ENCODE results near the gene PTPRS.

DNA sequence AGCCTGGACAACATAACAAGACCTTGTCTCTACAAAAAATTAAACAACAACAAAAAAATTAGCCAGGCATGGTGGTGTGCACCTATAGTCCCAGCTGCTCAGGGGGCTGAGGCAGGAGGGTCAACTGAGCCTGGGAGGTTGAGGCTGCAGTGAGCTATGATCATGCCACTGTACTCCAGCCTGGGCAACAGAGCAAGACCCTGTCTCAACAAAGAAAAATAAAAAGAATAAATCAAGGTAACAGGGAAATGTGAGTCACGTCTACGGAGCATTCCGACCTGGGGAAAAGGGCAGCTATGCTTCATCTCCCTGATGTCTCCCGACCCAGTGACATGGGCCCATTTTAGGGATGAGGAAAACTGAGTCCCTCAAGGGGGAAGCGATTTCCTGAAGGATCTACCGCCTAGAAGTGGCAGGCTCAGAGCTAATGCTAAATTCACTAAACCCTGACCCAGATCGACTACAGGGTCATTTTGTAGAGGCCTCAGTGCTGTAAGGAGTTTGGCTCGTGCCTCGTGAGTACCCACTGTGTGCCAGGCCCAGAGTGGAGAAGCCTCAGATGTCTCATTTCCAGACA lies 19.5 kb downstream of the PTPRS start:
- TF ChIP-seq, protein P1, sequence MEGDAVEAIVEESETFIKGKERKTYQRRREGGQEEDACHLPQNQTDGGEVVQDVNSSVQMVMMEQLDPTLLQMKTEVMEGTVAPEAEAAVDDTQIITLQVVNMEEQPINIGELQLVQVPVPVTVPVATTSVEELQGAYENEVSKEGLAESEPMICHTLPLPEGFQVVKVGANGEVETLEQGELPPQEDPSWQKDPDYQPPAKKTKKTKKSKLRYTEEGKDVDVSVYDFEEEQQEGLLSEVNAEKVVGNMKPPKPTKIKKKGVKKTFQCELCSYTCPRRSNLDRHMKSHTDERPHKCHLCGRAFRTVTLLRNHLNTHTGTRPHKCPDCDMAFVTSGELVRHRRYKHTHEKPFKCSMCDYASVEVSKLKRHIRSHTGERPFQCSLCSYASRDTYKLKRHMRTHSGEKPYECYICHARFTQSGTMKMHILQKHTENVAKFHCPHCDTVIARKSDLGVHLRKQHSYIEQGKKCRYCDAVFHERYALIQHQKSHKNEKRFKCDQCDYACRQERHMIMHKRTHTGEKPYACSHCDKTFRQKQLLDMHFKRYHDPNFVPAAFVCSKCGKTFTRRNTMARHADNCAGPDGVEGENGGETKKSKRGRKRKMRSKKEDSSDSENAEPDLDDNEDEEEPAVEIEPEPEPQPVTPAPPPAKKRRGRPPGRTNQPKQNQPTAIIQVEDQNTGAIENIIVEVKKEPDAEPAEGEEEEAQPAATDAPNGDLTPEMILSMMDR (IDR thresholded peaks at IDR 0.05): no peak
- no peak for TF ChIP-seq POLR2A (IDR thresholded peaks at IDR 0.05)

Measured in lower leg skin (tissue), 3 donors.